NB4 (cell line): Measurements from ENCODE around the gene GTSE1.

Source experiments
- MAX ChIP-seq: IDR thresholded peaks from 2 replicates; pipeline ENCODE4 v1.6.1; 2011; ENCODE audit warnings: low read depth, low read length
- MYC ChIP-seq: IDR thresholded peaks from 2 replicates; pipeline ENCODE4 v1.6.1; 2011; ENCODE audit warnings: low read depth, low read length
- POLR2A ChIP-seq: IDR thresholded peaks from 2 replicates; pipeline ENCODE4 v1.6.1; 2011; ENCODE audit warnings: mild to moderate bottlenecking; ENCODE audit not compliant: insufficient read length; ENCODE audit errors: extremely low read depth
- TF ChIP-seq, protein P1 (sequence below): IDR thresholded peaks from one replicate; pipeline ENCODE4 v1.5.1; 2012; ENCODE audit warnings: low read depth, low read length

GRCh38 chr22:46296257-46297150 is at the start of gene GTSE1:
- TF ChIP-seq, protein P1, sequence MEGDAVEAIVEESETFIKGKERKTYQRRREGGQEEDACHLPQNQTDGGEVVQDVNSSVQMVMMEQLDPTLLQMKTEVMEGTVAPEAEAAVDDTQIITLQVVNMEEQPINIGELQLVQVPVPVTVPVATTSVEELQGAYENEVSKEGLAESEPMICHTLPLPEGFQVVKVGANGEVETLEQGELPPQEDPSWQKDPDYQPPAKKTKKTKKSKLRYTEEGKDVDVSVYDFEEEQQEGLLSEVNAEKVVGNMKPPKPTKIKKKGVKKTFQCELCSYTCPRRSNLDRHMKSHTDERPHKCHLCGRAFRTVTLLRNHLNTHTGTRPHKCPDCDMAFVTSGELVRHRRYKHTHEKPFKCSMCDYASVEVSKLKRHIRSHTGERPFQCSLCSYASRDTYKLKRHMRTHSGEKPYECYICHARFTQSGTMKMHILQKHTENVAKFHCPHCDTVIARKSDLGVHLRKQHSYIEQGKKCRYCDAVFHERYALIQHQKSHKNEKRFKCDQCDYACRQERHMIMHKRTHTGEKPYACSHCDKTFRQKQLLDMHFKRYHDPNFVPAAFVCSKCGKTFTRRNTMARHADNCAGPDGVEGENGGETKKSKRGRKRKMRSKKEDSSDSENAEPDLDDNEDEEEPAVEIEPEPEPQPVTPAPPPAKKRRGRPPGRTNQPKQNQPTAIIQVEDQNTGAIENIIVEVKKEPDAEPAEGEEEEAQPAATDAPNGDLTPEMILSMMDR: no peak
- TF ChIP-seq MAX (no peak; the same call in 1 of the 2 replicates), POLR2A (peak; percentile 59), MYC (peak; percentile 6; the same call in 1 of the 2 replicates)
